RWPE1 (cell line): ENCODE measurements around the gene LRRC8C.

Experiments
- CTCF ChIA-PET: fragments of 350-600 bp; sonication (Branson Sonifier 250); formaldehyde crosslinking; extraction: SDS; loops from one replicate; lab custom pipeline; 2021; lab: Yijun Ruan, JAX
- POLR2A ChIA-PET: fragments of 400-600 bp; formaldehyde crosslinking; extraction: SDS; loops from one replicate; lab custom pipeline; 2020; ENCODE audit warnings: antibody characterized with exemption; ENCODE audit not compliant: low non-redundant PET; lab: Yijun Ruan, JAX
- DNase-seq: peaks from one replicate; pipeline ENCODE4 v3.0.0; 2012; ENCODE audit warnings: low spot score
- H3K27ac ChIP-seq: fragments of 450-650 bp; 2 replicates; pipeline ENCODE4 v1.5.1; 2017
- TF ChIP-seq, protein P1 (sequence below): fragments of 450-650 bp; conservative IDR thresholded peaks from 2 replicates; pipeline ENCODE4 v1.5.1; 2017; ENCODE audit warnings: low read depth, mild to moderate bottlenecking

The LRRC8C gene

DNA sequence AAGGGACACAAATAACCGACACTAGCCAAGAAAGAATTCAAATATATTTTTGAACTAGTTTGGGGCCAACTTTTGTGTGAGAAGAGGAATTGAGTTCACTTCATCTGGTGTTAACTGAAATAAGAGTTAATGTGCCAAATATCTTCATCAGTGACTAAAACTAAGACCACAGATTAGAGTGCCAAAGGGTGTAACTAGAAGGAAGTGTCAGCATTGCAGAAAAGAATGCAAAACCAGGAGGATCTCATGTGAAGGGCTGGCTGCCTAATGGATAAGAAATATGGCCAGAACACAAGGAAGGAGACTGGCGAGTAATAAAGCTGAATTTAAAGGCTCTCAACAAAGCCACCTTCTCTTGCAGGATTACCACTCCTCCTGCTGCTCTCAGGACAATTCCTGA is 126.1 kb downstream of the LRRC8C start:
- CTCF ChIA-PET, result no interaction called here

DNA sequence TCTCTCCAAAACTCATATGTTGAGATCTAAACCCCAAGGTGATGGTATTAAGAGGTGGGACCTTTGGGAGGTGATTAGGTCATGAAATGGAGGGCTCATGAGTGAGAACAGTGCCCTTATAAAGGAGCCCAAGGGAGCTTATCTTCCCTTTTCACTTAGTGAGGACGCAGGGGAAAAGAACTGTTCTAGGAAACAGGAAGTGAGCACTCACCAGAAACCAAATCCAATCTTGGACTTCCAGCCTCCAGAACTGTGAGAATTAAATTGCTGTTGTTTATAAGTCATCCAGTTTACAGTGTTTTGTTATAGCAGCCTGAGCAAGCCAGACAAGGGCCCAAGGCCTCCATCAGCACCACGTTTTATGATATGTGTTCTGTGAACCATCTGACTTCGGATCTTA is 127.6 kb downstream of the LRRC8C start:
- CTCF ChIA-PET, result no interaction called here
- H3K27ac ChIP-seq, result no peak overlapping the region
- TF ChIP-seq, protein P1, sequence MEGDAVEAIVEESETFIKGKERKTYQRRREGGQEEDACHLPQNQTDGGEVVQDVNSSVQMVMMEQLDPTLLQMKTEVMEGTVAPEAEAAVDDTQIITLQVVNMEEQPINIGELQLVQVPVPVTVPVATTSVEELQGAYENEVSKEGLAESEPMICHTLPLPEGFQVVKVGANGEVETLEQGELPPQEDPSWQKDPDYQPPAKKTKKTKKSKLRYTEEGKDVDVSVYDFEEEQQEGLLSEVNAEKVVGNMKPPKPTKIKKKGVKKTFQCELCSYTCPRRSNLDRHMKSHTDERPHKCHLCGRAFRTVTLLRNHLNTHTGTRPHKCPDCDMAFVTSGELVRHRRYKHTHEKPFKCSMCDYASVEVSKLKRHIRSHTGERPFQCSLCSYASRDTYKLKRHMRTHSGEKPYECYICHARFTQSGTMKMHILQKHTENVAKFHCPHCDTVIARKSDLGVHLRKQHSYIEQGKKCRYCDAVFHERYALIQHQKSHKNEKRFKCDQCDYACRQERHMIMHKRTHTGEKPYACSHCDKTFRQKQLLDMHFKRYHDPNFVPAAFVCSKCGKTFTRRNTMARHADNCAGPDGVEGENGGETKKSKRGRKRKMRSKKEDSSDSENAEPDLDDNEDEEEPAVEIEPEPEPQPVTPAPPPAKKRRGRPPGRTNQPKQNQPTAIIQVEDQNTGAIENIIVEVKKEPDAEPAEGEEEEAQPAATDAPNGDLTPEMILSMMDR, result no peak
- DNase-seq, result no peak
- POLR2A ChIA-PET, result no interaction called here

More for the DNA sequence above, 126.1 kb downstream of the LRRC8C start:
- H3K27ac ChIP-seq, result no peak overlapping the region
- POLR2A ChIA-PET, result no interaction called here
- TF ChIP-seq, protein P1, result no peak
- DNase-seq, result no peak

DNA sequence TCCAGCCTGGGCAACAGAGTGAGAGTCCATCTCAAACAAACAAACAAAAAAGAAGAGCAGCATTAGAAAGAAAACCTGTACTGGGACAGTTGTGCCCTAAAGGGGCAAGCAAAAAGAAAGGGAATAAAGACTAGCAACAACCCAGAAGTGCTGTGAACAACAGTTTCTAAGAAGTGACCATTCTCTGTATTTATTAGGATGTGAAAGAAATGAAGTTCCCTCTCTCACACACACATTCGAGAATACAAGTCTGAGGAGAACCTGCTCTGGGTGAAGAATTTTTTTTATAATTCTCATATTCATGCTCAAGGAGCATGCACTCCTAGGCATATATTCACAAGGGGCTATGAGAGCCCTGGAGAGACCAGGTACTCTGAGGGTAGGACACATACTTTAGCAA is 128.4 kb downstream of the LRRC8C start:
- POLR2A ChIA-PET, result no interaction called here
- no peak for DNase-seq
- H3K27ac ChIP-seq, result no peak overlapping the region
- CTCF ChIA-PET, result interaction anchor here (1.5 kb wide), 1 partner anchor 274 kb away, joined by 6 read pairs; no protein-coding TSS in a partner anchor
- TF ChIP-seq, protein P1, result no peak

DNA sequence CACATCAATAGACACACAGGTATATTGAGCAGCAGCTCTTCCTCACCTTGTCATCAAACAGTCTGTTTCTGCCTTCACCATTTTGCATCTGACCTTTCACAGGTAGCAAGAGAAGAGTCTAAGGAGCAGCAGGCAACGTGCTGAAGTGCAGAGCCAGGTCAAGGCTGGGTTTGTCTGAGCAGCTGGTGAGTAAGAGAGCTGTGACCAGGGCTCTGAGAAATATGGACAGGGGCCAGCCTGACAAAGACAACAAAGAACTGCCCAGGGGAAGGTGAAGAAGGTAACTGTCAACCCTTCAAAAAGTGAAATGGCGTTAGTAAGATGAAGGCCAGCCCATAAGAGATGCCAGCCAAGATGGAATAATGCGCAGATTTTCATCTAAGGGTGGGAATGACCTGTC is 129.0 kb downstream of the LRRC8C start:
- no peak overlapping the region for H3K27ac ChIP-seq
- no peak for DNase-seq
- ChIA-PET POLR2A (no interaction called here), CTCF (interaction anchor here (0.6 to 1.6 kb wide), 3 partner anchors 275 to 762 kb away, joined by 4 to 8 read pairs (median 6); no protein-coding TSS in a partner anchor)
- TF ChIP-seq, protein P1, result no peak

DNA sequence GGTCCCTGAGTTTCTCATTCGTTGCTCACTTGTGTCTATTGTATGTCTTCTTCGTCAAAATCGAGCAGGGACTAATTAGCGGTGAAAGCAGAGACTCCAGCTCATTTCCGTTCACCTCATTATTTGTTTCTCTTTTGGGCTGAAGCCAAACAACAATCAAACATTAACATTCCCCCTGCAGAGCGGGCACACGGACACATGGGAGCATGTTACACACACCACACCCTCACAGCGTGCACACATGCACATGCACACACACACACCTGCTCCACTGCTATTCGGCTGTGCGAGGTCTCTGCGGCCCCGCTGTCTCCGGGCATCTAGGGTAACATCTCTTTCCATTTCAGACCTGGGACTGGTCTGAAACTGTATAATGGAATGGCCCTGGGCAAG is 129.5 kb downstream of the LRRC8C start:
- no peak overlapping the region for H3K27ac ChIP-seq
- ChIA-PET POLR2A (no interaction called here), CTCF (interaction anchor here (0.5 to 1.6 kb wide), 20 partner anchors 9 to 762 kb away, joined by 3 to 10 read pairs (median 4); partner anchors contain the start of gene LRRC8C)
- DNase-seq, result no peak
- TF ChIP-seq, protein P1, result no peak

DNA sequence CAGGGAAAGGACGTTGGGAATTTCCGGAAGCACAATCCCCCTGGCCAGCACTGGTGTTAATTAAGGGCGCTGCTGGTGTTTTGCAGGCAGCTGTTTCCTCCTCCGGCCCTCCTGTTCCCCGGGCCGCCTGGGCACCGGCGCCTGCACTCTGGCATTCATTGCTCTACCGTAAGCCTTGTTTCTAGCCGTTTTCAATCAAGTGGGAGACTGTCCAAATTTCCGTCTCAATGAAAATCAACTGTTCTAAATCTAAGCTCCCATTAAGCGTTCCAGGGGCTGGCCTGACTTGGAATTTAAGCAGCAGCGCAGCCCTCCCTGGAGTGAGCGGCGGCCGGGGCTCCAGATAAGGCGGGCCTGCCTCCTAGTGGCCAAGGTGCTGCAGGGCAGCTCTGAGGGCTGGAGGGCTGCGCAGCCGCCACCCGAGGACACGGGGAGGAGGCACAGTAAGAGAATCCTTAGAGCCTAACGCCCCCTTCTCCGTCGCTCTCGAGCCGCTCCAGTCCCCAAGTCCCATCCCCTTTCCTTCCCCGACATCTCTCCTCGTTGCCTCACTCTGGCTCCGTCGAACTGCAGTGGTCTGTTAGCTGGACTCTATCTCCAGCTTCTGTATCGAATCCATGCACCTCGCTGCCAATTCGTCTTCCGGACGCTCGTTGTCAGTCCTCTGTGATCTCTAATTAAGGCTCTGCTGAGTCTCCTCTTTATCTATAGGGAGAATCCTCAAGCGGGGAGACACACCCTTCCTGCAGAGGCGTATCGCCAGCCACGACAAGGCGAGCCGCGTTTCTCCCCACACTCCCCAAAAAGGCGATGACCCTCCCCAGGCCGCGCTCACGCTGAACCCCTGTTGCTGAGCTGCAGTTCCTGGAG is 130.1 kb downstream of the LRRC8C start:
- ChIA-PET POLR2A (no interaction called here), CTCF (interaction anchor here (0.5 to 1.6 kb wide), 27 partner anchors 10 to 952 kb away, joined by 3 to 10 read pairs (median 4); partner anchors contain the start of gene LRRC8C)
- H3K27ac ChIP-seq, result no peak overlapping the region

More for the DNA sequence above, 130.1 kb downstream of the LRRC8C start:
- peak; percentile 79 for DNase-seq
- TF ChIP-seq, protein P1, result peak; percentile 95
